Ureter (tissue), 1 donor: ENCODE data around the gene FAM53A. TPM values are rescaled to one million over a fixed set of nuclear protein-coding genes. Genes with fewer than 3 reads are reported as not detected.
"Not testable (repeated sequence)": the region's sequence is repeated elsewhere in the genome, so short reads cannot be mapped to it uniquely, and the experiment has no call there.

Source experiments
- DNase-seq: peaks from one replicate; pipeline ENCODE4 v3.0.0-alpha.2; 2020; ENCODE audit warnings: low spot score
- total RNA-seq: library from RNA; stranded (reverse); gene quantifications from one replicate; pipeline ENCODE4 v1.2.4, GENCODE V29; 2023
- donor health status: DM: yes; HTN: yes; CAD: no.

FAM53A gene
- total RNA-seq, 1 donor from 2014 or later = 2.5 TPM

- no peak for DNase-seq
Observed at GRCh38 chr4:1685235-1686150, 1.4 kb upstream of the FAM53A start.

GRCh38 chr4:1684506-1685234 is 557 bp upstream of the FAM53A start:
- peak; percentile 91 for DNase-seq

- DNase-seq = no peak
Observed at GRCh38 chr4:1683261-1683735, 815 bp downstream of the FAM53A start.

DNA sequence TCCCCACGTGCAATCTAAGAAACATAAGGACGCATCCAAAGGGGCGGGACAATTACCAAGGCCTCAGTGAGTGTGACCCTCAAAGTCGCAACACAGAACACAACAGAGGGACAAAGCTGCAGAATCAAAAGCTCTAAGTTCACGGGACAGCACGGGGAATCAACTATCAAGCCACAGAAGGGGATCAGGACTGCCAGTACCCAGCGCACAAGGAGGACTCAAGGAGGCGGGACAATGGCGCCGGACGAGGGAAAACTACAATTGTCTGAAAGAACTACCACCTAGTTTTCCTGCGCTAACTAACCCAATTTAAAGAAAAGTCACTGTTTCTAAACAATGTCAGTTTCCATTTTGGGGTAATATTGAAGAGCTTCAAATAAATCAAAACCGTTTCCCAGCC is 1.3 kb downstream of the FAM53A start:
- DNase-seq = no peak

DNA sequence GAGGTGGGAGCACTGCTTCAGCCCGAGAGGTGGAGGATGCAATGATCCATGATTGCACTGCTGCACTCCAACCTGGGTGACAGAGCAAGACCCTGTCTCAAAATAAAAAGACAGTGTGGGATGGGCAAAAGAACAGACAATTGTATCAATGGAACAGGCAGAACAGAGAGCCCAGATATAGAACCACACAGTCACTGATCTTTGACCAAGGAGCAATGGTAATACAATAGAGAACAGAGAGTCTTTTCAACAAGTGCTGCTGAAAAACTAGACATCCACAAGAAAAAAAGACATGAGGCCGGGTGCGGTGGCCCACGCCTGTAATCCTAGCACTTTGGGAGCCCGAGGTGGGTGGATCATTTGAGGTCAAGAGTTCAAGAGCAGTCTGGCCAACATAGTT is 5.9 kb downstream of the FAM53A start:
- DNase-seq = no peak

DNA sequence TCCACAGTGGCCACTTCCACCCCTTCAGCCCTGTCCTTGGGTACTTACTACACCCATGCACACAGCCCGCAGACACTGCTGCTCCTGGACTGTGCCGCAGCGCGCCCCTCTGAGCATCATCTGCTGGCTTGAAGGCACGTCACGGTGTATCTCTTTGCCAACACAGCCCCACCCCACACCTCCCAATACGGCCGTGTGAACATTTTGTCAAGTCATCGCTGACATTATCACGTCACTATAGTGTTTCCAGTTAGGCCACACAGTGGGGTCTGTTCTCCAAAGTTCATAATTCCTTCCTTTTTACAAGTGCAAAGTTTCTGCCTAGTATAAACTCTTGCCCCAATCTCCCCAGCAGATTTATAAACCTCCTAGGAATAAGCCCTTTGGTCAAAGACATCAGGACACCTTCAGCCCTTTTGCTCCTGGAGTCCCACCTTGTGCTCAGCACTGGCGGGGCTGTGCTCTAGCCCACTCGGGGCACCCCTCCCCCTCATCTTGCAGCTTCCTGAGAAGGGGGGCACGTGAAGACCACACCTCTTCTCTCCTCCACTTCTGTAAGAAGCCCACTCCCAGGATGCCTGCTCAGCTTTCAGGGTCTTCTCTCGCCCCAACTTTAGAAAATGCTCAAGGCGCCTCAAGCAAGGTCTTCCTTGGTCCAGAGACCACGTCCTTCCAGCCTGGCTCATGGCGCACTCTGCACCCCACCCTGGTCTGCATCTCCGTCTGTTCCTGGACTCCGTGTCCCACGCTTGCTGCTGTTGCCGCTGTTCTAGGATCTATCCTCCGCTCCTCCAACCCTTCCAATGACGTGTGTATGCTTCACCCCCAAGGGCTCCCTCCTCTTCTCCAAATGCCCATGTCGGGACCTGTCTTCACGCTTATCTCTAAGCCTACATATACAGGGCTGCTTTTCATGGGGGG is 7.2 kb downstream of the FAM53A start:
- DNase-seq = no peak

DNA sequence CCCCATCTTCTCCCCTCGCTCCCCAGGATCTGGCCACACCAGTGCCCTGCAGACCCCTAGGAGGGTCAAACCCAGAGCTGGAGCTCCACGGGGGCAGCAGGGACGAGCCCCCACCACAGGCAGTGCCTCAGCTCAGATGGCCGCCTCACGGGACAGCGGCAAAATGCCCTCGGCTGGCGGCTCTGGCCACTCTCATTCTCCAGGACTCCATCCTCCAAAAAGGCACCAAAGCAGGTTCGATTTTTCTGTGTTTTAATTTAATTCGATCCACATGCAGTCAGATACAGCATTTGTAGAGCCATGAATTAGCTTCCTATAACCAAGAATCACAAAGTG is 8.3 kb downstream of the FAM53A start:
- DNase-seq = no peak

GRCh38 chr4:1675136-1675801 is 8.8 kb downstream of the FAM53A start:
- no peak for DNase-seq

DNA sequence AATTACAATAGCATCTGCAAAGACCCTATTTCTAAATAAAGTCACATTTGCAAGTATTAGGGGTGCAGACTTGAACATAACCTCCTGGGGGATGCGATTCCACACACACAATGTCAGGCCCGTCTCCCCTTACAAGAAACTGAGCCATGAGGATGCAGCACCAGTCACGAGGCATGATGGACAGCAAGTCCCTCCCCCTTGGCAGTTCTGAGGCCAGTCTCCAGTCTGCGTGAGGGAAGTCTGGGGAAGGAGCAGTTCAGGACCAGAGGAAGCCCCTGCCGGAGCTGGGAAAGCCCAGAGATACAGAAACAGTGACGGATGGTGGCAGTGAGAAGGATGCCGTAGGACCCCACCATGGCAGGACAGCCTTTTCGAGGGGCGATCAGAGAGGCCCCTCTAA is 9.4 kb downstream of the FAM53A start:
- DNase-seq = no peak

GRCh38 chr4:1673671-1674070 is 10.4 kb downstream of the FAM53A start:
- no peak for DNase-seq

DNA sequence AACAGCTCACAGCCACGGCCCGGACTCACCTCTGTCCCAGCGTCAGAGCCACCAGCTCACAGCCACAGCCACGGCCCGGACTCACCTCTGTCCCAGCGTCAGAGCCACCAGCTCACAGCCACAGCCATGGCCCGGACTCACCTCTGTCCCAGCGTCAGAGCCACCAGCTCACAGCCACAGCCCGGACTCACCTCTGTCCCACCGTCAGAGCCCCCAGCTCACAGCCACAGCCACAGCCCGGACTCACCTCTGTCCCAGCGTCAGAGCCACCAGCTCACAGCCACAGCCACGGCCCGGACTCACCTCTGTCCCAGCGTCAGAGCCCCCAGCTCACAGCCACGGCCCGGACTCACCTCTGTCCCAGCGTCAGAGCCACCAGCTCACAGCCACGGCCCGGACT is 13.1 kb downstream of the FAM53A start:
- DNase-seq = not testable (repeated sequence)

GRCh38 chr4:1670279-1670678 is 13.8 kb downstream of the FAM53A start:
- no peak for DNase-seq

DNA sequence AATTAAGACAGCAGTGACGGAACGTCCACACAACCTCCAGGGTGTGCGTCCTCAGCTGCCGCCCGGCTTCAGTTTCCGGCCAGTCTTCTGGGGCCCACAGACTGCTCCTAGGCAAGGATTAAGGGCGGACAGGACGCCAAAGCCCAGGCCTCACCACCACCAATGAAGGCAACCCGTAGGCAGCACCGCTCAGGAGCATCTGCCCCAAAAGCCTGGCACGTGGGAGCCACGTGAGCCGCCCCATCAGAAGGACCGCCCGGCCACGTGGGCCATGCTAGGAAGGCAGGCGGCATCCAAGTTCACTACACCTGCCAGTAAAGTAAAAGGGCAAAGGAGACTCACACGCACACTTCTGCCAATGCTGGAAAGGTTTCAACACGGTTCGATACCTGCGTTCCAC is 14.3 kb downstream of the FAM53A start:
- DNase-seq = no peak

GRCh38 chr4:1669270-1669669 is 14.8 kb downstream of the FAM53A start:
- DNase-seq = no peak

GRCh38 chr4:1668488-1668840 is 15.6 kb downstream of the FAM53A start:
- DNase-seq = no peak

DNA sequence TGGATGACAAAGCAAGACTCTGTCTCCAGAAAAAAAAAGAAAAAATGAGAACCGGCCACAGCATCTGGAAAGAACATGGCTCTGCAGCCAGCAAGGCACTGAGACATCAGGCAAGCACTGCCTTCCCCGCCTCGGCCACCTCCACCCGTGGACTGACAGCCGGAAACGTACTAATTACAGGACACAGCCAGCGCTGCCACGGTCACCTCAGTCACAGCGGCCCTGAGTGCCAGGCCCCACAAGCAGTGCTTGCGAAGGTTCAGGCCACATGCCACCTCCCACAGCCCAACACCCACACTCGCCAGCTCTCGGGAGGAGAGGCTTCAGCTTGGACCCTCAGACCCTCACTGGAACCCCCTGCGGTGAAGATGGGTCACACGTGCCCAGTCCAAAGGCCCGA is 16.8 kb downstream of the FAM53A start:
- DNase-seq = no peak

DNA sequence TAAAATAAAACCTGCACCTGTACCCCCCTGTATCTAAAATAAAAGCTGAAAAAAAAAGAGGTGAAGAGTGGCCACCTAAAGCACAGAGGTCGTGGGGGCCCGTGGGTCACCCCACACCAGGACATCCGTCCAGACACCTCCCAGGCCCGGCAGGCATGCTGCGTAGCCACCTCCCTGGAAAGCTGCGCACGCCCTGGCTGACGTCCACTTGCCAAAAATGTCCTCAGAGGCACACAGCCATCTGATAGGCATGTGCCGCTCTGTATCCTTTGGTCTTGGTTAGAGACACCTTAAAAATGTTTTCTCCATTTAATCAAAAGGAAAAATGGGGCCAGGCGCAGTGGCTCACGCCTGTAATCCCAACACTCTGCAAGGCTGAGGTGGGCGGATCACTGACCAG is 17.7 kb downstream of the FAM53A start:
- DNase-seq = no peak

- DNase-seq = no peak
Observed at GRCh38 chr4:1664141-1664540, 20.0 kb downstream of the FAM53A start.

DNA sequence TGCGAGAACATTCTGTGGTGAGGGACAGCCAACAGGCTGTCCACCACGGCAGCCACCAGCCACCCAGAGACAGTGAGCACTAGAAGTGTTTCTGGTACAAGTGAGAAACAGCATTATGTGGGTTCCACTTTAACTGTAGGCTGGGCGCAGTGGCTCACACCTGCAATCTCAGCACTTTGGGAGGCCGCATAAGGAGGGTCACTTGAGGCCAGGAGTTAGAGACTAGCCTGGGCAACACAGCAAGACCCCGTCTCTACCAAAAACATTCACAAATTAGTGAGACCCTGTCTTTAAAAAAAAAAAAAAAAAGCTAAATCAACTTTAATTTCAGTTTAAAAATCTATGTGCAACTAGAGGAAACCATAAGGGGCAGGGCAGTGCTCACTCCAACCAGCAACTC is 20.6 kb downstream of the FAM53A start:
- no peak for DNase-seq

DNA sequence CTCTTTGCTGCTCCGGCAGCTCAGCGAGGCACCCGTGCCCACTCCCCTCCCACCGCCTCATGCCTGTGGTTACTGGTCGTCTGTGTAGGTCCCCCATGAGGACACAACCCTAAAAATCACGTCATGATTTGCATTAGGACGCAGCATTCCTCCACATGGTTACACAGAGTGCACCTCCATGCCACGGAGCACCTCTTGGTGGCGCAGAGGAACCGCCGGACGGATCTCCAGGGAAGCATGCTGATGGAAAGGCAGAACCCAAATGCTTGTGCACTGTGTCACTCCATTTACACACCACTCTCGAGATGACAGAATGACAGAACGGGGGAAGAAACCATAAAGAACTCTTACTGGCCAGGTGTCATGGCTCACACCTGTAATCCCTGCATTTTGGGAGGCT is 22.4 kb downstream of the FAM53A start:
- DNase-seq = no peak

DNA sequence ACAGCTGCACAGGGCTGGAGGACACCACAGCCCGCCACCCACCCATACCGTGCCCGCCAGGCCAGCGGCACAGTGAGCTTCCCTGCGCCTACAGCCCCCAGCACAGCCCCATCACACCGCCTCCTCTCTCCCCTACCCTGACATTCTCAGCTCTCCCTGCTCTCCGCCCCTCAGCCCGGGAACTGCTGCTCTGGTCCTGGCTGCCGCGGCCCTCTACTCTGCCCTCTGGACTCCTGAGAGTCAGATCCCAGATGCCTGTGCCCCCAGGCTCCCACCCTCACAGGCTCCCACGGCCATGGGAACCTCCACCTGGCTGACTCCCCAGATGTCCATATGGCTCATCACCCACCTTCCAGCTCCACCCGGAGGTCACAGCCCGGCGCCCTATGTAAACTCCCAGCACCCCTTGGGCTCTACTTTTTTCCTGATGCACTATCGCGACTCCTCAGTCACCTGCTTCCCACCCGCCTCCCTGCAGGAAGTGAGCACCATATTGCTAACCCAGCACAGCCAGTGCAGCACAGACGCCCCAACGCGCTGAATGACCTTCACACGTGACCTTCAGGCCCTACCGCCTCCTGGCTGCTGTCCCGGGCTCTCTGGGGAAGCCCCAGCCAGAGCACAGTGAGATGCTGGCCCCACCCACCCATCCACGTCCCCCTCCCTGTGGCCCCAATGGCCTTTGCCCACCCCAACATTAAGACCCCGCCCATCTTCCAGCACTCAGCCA is 23.0 kb downstream of the FAM53A start:
- DNase-seq = no peak
